Measurements from ENCODE around the gene TTC24. TPM values are rescaled to one million over a fixed set of nuclear protein-coding genes. Genes with fewer than 3 reads are reported as not detected.

Gene TTC24
- total and polyA plus RNA-seq, 7 donors = 2.6 TPM; not detected in 6

DNA sequence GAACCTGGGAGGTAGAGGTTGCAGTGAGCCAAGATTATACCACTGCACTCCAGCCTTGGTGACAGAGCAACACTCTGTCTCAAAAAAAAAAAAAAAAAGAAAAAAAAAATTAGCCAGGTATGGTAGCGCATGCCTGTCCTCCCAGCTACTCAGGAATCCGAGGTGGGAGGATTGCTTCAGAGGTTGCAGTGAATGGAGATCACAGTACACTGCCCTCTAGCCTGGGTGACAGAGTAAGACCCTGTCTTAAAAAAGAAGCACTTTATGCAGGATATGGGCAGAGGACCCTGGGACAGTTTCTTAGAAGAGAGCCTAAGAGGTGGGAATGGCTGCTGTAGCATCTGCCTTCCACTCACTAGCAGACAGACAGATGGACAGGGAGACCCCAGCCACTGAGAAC is 30.1 kb upstream of the TTC24 start:
- Histone ChIP-seq H3K27me3 (no peaks in the 10 kb centered on the region), H3K4me3 (no peak overlapping the region), H3K4me1 (peaks cover 0 to 9% (median 5%) of the 10 kb centered on the region in 4 donors), H3K27ac (no peak overlapping the region), H3K9me3 (no peaks in the 10 kb centered on the region), H3K36me3 (no peaks in the 10 kb centered on the region)
- WGBS, 2 donors = 84 to 88% methylated on average over 2 of the region's 2 CpGs
- TF ChIP-seq, protein P1, sequence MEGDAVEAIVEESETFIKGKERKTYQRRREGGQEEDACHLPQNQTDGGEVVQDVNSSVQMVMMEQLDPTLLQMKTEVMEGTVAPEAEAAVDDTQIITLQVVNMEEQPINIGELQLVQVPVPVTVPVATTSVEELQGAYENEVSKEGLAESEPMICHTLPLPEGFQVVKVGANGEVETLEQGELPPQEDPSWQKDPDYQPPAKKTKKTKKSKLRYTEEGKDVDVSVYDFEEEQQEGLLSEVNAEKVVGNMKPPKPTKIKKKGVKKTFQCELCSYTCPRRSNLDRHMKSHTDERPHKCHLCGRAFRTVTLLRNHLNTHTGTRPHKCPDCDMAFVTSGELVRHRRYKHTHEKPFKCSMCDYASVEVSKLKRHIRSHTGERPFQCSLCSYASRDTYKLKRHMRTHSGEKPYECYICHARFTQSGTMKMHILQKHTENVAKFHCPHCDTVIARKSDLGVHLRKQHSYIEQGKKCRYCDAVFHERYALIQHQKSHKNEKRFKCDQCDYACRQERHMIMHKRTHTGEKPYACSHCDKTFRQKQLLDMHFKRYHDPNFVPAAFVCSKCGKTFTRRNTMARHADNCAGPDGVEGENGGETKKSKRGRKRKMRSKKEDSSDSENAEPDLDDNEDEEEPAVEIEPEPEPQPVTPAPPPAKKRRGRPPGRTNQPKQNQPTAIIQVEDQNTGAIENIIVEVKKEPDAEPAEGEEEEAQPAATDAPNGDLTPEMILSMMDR (IDR thresholded peaks at IDR 0.05) = no peak
- TF ChIP-seq EP300 (IDR thresholded peaks at IDR 0.05) = no peak
- no peak for TF ChIP-seq POLR2AphosphoS5 (IDR thresholded peaks at IDR 0.05)
- no peak for TF ChIP-seq POLR2A (IDR thresholded peaks at IDR 0.05)
- intact Hi-C loops (cut with DNase I) = no loop called here
- peak; percentile 22 for DNase-seq

DNA sequence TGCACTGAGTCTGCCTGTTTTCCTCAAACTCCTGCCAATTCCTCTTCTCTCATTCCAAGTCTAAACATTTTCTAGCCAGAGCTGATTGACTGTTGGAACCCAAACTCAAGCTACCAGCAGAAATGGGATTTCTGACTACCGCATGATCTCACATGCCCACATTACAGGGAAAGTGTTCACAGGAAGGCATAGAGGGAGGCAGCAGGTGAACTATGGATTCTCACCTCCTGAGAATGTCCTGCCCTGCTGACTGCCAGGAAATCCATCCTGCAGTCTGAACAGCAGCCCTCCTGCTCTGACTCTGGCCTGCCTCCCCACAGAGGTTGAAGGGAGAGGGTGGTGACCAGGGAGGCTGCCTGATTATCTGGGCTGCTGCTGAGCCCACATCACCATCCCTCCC is 29.7 kb upstream of the TTC24 start:
- Histone ChIP-seq H3K4me3 (no peak overlapping the region), H3K9me3 (no peaks in the 10 kb centered on the region), H3K36me3 (no peaks in the 10 kb centered on the region), H3K27ac (no peak overlapping the region), H3K27me3 (no peaks in the 10 kb centered on the region), H3K4me1 (peaks cover 0 to 10% (median 5%) of the 10 kb centered on the region in 4 donors)
- TF ChIP-seq EP300 (IDR thresholded peaks at IDR 0.05) (no peak), POLR2AphosphoS5 (IDR thresholded peaks at IDR 0.05) (no peak), POLR2A (IDR thresholded peaks at IDR 0.05) (no peak)
- TF ChIP-seq, protein P1 (IDR thresholded peaks at IDR 0.05) = no peak
- 91 to 97% methylated on average over 1 of the region's 1 CpG for WGBS, 2 donors
- intact Hi-C loops (cut with DNase I) = no loop called here
- DNase-seq = peak; percentile 39

DNA sequence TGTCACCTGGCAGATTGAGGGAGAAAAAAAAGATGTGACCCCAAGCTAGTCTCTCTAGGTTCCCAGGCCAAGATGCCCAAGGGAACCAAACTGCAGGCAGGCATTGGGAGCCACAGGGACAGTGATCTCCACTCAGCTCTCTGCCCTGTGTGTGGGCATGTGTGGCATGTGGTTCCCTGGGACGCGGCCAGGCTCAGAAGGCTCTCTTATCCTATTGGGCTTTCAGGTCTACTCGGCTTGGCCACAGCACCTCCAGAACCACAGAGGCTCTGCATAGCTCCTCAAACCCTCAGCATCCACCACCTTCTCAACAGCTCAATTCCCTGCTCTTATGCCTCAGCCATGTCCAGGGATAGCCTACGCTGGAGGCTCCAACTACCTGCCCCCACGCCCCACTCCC is 29.2 kb upstream of the TTC24 start:
- peak; percentile 52 for DNase-seq
- intact Hi-C loops (cut with DNase I) = no loop called here

DNA sequence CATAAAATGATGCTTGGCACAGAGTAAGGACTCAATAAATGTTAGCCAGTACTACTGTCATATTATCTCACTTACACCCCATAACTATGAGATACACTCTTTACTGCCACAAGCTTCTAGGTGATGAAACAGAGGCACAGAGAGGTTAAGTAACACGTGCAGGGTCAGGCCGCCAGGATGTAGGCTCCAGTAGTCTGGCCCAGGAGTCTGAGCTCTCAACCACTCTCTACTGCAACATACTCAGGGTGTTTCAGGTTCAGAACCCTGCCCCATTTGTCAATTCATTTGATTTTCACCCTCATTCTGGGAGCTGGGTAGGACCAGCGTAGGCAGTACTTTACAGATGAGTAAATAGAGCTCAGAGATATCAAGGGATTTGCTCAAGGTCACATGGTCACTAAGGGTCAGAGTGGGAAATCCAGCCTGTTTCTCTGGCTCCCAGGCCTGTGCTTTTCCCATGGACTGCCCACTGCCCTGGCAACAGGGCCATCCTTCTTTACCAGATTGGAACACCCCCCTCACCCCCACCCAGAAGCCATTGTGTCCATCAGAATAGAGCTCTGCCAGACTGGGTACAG is 28.4 kb upstream of the TTC24 start:
- intact Hi-C loops (cut with DNase I) = no loop called here
- no peaks in the 10 kb centered on the region for H3K36me3 ChIP-seq
- no peak overlapping the region for H3K4me3 ChIP-seq
- H3K27ac ChIP-seq = no peak overlapping the region
- no peaks in the 10 kb centered on the region for H3K9me3 ChIP-seq
- DNase-seq = peak; percentile 37
- H3K27me3 ChIP-seq = no peaks in the 10 kb centered on the region
- no peak for TF ChIP-seq POLR2A (IDR thresholded peaks at IDR 0.05)
- TF ChIP-seq POLR2AphosphoS5 (IDR thresholded peaks at IDR 0.05) = no peak
- TF ChIP-seq, protein P1 (IDR thresholded peaks at IDR 0.05) = no peak
- no peak for TF ChIP-seq EP300 (IDR thresholded peaks at IDR 0.05)
- 78 to 88% methylated on average over 3 of the region's 3 CpGs for WGBS, 2 donors
- peaks cover 0 to 10% (median 5%) of the 10 kb centered on the region in 4 donors for H3K4me1 ChIP-seq

More for the DNA sequence above, 29.2 kb upstream of the TTC24 start:
- H3K36me3 ChIP-seq = no peaks in the 10 kb centered on the region
- no peaks in the 10 kb centered on the region for H3K9me3 ChIP-seq
- H3K27me3 ChIP-seq = no peaks in the 10 kb centered on the region
- 88 to 91% methylated on average over 5 of the region's 5 CpGs for WGBS, 2 donors
- H3K27ac ChIP-seq = no peak overlapping the region
- H3K4me3 ChIP-seq = no peak overlapping the region
- TF ChIP-seq EP300 (IDR thresholded peaks at IDR 0.05) (no peak), POLR2AphosphoS5 (IDR thresholded peaks at IDR 0.05) (no peak), POLR2A (IDR thresholded peaks at IDR 0.05) (no peak)
- TF ChIP-seq, protein P1 (IDR thresholded peaks at IDR 0.05) = no peak
- H3K4me1 ChIP-seq = peaks cover 0 to 10% (median 5%) of the 10 kb centered on the region in 4 donors

DNA sequence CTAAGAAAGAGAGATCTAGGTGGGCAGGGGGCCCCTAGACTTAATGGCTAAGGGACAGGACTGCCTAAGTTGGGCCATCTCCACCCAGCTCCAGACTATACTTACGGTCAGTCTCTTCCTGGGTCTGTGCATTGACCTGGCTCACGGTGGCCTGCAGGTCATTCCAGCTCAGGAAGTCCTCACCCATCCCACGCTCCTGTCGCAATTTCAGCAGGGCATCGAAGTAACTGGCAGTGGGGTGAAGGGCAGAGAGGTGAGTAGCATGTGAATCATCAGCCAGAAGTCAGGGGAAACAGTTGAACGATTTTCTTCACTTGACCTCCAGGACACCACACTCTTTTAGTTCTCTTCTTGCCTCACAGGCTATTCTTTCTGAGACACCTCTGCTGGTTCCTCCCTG is 27.7 kb upstream of the TTC24 start:
- WGBS, 2 donors = 89 to 93% methylated on average over 6 of the region's 6 CpGs
- H3K27me3 ChIP-seq = no peaks in the 10 kb centered on the region
- H3K27ac ChIP-seq = no peak overlapping the region
- H3K4me3 ChIP-seq = no peak overlapping the region
- H3K9me3 ChIP-seq = no peaks in the 10 kb centered on the region
- DNase-seq = peak; percentile 53
- TF ChIP-seq POLR2A (IDR thresholded peaks at IDR 0.05) (no peak), POLR2AphosphoS5 (IDR thresholded peaks at IDR 0.05) (no peak), EP300 (IDR thresholded peaks at IDR 0.05) (no peak)
- TF ChIP-seq, protein P1 (IDR thresholded peaks at IDR 0.05) = no peak
- intact Hi-C loops (cut with DNase I) = no loop called here
- peaks cover 0 to 10% (median 5%) of the 10 kb centered on the region in 4 donors for H3K4me1 ChIP-seq
- H3K36me3 ChIP-seq = no peaks in the 10 kb centered on the region
